SK-N-SH (cell line): Measurements from ENCODE around the gene ERI2.

Experiments used
- EZH2phosphoT487 ChIP-seq: fragments of 200-600 bp; sonication (generic); IDR thresholded peaks from 2 replicates; pipeline ENCODE4 v1.6.1; 2017; ENCODE audit warnings: low read depth, mixed run types, mild to moderate bottlenecking, antibody characterized with exemption, moderate library complexity, borderline replicate concordance
- MEF2A ChIP-seq: IDR thresholded peaks from 2 replicates; pipeline ENCODE4 v1.4.0; 2012; ENCODE audit warnings: low read depth, borderline replicate concordance
- SMC3 ChIP-seq: IDR thresholded peaks from 2 replicates; pipeline ENCODE4 v1.6.1; 2012; ENCODE audit warnings: low read depth, low read length, improper control_type of control experiment
- TAF1 ChIP-seq: IDR thresholded peaks from 2 replicates; pipeline ENCODE4 v1.6.1; 2012; ENCODE audit warnings: low read depth, mild to moderate bottlenecking, low read length, moderate library complexity, borderline replicate concordance
- TCF12 ChIP-seq: IDR thresholded peaks from 2 replicates; pipeline ENCODE4 v1.4.0; 2012
- TF ChIP-seq, protein P1 (sequence below): fragments of 200-600 bp; sonication (generic); IDR thresholded peaks from 2 replicates; pipeline ENCODE4 v1.6.1; 2017; ENCODE audit warnings: antibody characterized with exemption, mild to moderate bottlenecking, moderate library complexity
- TF ChIP-seq, protein P2 (sequence below): IDR thresholded peaks from 2 replicates; pipeline ENCODE4 v1.4.0; 2012; ENCODE audit warnings: low read depth, borderline replicate concordance
- TF ChIP-seq, protein P3 (sequence below): IDR thresholded peaks from 2 replicates; pipeline ENCODE4; 2012
- TF ChIP-seq, protein P4 (sequence below): fragments of 150-350 bp; IDR thresholded peaks from 2 replicates; pipeline ENCODE4 v1.6.1; 2017; ENCODE audit warnings: antibody characterized with exemption, low read length, low read depth, borderline replicate concordance

DNA sequence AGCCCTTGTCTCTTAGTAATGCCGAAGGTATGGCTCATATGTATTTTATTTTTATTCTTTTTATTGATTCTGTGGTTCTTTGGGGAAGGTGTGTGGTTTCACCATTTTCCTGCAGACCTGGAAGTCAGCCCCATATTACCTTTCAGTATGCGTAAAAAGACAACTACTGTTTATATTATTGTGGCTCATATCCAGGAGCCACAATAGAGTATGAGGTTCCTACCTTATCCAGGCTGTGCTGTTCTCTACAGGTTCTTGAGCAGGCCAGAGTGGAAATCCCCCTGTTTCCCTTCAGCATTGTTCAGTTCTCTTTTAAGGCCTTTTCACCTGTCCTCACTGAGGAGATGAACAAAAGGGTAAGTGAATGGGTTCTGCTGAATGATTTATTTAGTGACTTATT, 33.2 kb upstream of the ERI2 start:
- TF ChIP-seq, protein P1, sequence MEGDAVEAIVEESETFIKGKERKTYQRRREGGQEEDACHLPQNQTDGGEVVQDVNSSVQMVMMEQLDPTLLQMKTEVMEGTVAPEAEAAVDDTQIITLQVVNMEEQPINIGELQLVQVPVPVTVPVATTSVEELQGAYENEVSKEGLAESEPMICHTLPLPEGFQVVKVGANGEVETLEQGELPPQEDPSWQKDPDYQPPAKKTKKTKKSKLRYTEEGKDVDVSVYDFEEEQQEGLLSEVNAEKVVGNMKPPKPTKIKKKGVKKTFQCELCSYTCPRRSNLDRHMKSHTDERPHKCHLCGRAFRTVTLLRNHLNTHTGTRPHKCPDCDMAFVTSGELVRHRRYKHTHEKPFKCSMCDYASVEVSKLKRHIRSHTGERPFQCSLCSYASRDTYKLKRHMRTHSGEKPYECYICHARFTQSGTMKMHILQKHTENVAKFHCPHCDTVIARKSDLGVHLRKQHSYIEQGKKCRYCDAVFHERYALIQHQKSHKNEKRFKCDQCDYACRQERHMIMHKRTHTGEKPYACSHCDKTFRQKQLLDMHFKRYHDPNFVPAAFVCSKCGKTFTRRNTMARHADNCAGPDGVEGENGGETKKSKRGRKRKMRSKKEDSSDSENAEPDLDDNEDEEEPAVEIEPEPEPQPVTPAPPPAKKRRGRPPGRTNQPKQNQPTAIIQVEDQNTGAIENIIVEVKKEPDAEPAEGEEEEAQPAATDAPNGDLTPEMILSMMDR: no peak
- TF ChIP-seq TAF1 (no peak), TCF12 (no peak), EZH2phosphoT487 (no peak), MEF2A (no peak), SMC3 (no peak)
- TF ChIP-seq, protein P2, sequence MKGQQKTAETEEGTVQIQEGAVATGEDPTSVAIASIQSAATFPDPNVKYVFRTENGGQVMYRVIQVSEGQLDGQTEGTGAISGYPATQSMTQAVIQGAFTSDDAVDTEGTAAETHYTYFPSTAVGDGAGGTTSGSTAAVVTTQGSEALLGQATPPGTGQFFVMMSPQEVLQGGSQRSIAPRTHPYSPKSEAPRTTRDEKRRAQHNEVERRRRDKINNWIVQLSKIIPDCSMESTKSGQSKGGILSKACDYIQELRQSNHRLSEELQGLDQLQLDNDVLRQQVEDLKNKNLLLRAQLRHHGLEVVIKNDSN: no peak
- TF ChIP-seq, protein P3, sequence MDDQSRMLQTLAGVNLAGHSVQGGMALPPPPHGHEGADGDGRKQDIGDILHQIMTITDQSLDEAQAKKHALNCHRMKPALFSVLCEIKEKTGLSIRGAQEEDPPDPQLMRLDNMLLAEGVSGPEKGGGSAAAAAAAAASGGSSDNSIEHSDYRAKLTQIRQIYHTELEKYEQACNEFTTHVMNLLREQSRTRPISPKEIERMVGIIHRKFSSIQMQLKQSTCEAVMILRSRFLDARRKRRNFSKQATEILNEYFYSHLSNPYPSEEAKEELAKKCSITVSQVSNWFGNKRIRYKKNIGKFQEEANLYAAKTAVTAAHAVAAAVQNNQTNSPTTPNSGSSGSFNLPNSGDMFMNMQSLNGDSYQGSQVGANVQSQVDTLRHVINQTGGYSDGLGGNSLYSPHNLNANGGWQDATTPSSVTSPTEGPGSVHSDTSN: no peak
- TF ChIP-seq, protein P4, sequence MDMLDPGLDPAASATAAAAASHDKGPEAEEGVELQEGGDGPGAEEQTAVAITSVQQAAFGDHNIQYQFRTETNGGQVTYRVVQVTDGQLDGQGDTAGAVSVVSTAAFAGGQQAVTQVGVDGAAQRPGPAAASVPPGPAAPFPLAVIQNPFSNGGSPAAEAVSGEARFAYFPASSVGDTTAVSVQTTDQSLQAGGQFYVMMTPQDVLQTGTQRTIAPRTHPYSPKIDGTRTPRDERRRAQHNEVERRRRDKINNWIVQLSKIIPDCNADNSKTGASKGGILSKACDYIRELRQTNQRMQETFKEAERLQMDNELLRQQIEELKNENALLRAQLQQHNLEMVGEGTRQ: no peak
